Neural crest cell (in vitro differentiated cells): Measurements from ENCODE around the gene LAMB4. TPM values are rescaled to one million over a fixed set of nuclear protein-coding genes. Genes with fewer than 3 reads are reported as not detected.

Experiments used
- DNase-seq: peaks from one replicate; pipeline ENCODE4 v3.0.0; 2021; ENCODE audit warnings: low read depth, mixed read lengths, low spot score
- H3K27ac Mint-ChIP-seq: one replicate; pipeline ENCODE4 v1.8.0; 2021; ENCODE audit warnings: mild to moderate bottlenecking, mixed read lengths; ENCODE audit not compliant: unreplicated experiment
- H3K27me3 Mint-ChIP-seq: 2 replicates; pipeline ENCODE4 v1.8.0; 2021; ENCODE audit warnings: low read depth, mild to moderate bottlenecking, mixed read lengths
- H3K36me3 Mint-ChIP-seq: 2 replicates; pipeline ENCODE4 v1.8.0; 2021; ENCODE audit warnings: low read depth, mild to moderate bottlenecking, mixed read lengths
- H3K4me1 Mint-ChIP-seq: 2 replicates; pipeline ENCODE4 v1.8.0; 2021; ENCODE audit warnings: mixed read lengths
- H3K4me3 Mint-ChIP-seq: one replicate; pipeline ENCODE4 v1.8.0; 2021; ENCODE audit warnings: mild to moderate bottlenecking, mixed read lengths
- H3K9me3 Mint-ChIP-seq: 2 replicates; pipeline ENCODE4 v1.8.0; 2021; ENCODE audit warnings: mixed read lengths
- CTCF ChIP-seq: fragments of 200-600 bp; sonication (generic); conservative IDR thresholded peaks from 2 replicates; pipeline ENCODE4 v1.5.0; 2021; ENCODE audit warnings: antibody characterized with exemption, mild to moderate bottlenecking
- total RNA-seq: library from RNA; stranded (reverse); gene quantifications from 2 replicates; pipeline ENCODE4 v1.2.1, GENCODE V29; 2021

Gene LAMB4
- total RNA-seq, 1 donor from 2014 or later: 0.16 TPM

- TF ChIP-seq CTCF: no peak
- Mint-ChIP-seq H3K4me1 (no peaks in the 10 kb centered on the region), H3K9me3 (no peaks in the 10 kb centered on the region), H3K27ac (no peak overlapping the region), H3K27me3 (no peaks in the 10 kb centered on the region), H3K36me3 (no peaks in the 10 kb centered on the region), H3K4me3 (no peak overlapping the region)
- DNase-seq: no peak
Observed at GRCh38 chr7:108156897-108157605, 26.9 kb upstream of the LAMB4 start.

- no peak for DNase-seq
- no peak overlapping the region for H3K4me3 Mint-ChIP-seq
- H3K27ac Mint-ChIP-seq: no peak overlapping the region
- H3K9me3 Mint-ChIP-seq: no peaks in the 10 kb centered on the region
- no peaks in the 10 kb centered on the region for H3K27me3 Mint-ChIP-seq
- H3K4me1 Mint-ChIP-seq: no peaks in the 10 kb centered on the region
- no peaks in the 10 kb centered on the region for H3K36me3 Mint-ChIP-seq
- no peak for TF ChIP-seq CTCF
Observed at GRCh38 chr7:108152198-108152597, 22.0 kb upstream of the LAMB4 start.

DNA sequence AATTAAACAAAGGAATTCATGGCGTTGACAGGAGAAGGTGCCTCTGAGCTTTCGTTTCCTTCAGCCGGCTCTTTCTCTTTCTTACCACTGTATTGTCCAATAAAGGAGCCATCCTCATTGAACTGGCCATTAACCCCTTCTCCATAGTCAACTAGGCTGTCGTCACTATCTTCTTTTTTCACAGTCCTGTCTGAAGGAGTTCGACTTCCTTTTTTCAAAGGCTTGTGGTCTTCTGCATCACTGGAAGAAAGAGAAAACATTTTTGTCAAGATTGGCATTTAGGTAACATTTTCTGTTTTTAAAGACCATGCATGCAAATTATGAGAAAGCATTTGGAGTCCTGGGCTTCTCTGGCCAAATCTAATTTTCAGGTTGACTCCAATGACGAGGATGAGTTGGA is 19.7 kb upstream of the LAMB4 start:
- no peak for DNase-seq
- H3K27me3 Mint-ChIP-seq: no peaks in the 10 kb centered on the region
- no peaks in the 10 kb centered on the region for H3K9me3 Mint-ChIP-seq
- no peak for TF ChIP-seq CTCF
- no peaks in the 10 kb centered on the region for H3K4me1 Mint-ChIP-seq
- H3K27ac Mint-ChIP-seq: no peak overlapping the region
- H3K36me3 Mint-ChIP-seq: no peaks in the 10 kb centered on the region
- no peak overlapping the region for H3K4me3 Mint-ChIP-seq

DNA sequence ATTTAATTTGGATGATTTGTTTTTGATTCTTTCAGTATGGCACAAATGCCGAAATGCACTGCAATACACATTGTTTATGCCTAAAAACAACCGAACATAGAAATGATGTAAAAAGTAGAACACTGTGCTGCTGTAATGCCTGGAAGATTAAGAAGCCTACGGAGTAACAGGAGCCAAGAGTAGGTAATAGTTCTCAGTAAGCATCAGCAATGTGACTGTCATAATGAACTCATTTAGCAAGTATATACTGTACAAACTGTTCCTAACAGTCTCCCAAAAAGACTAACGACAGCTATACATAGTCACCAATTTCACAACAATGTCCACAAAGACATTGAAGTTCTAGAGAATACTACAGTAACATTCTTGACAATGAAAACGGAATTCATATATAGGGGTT is 19.0 kb upstream of the LAMB4 start:
- no peaks in the 10 kb centered on the region for H3K27me3 Mint-ChIP-seq
- H3K9me3 Mint-ChIP-seq: no peaks in the 10 kb centered on the region
- no peak overlapping the region for H3K4me3 Mint-ChIP-seq
- H3K4me1 Mint-ChIP-seq: no peaks in the 10 kb centered on the region
- no peak overlapping the region for H3K27ac Mint-ChIP-seq
- no peak for DNase-seq
- no peaks in the 10 kb centered on the region for H3K36me3 Mint-ChIP-seq
- TF ChIP-seq CTCF: no peak

DNA sequence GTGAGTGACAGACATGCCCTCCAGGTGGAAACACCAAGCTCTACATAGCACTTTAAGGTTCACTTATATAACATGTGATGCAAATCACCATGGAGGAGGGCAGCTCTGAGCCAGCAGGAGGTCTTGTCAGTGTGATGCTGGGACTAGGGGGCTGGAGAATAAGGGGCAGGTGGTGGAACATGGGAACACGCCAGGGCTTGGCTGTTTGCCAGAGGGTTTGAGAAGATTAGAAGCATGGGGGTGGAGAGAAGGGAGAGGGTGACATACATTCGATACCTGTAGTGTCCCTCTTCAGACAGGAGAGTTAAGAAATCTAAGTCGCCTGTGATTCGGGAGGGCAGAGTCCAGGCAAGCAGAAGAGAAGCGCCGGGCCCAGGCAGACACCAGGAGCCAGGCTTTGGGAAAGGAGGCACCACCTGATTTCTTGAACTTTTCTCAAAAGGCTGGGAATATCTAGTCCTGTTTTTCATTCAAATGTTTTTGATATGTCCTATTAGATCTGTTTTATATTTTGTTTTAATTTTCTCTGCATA is 16.9 kb upstream of the LAMB4 start:
- Mint-ChIP-seq H3K9me3 (no peaks in the 10 kb centered on the region), H3K4me3 (no peak overlapping the region), H3K36me3 (no peaks in the 10 kb centered on the region), H3K27me3 (no peaks in the 10 kb centered on the region), H3K27ac (no peak overlapping the region), H3K4me1 (peaks cover 11% of the 10 kb centered on the region)
- DNase-seq: no peak
- no peak for TF ChIP-seq CTCF
